Stimulated activated effector memory CD8-positive, alpha-beta T cell treated with anti-CD3 and anti-CD28 coated beads, Interleukin-12 subunit alpha, Interleukin-12 subunit beta, amount 100 ng/mL, for 72 hours (primary cell): ENCODE results near the gene ABCC11.

Experiments used
- ATAC-seq: fragments of 150-1000 bp; cut with Tn5 transposase; 2 replicates; pipeline ENCODE4 v1.10.0; 2021
- DNase-seq, 2 donors: peaks; one replicate each; pipeline ENCODE4 v3.0.0; 2021 to 2022; ENCODE audit warnings: low spot score in 2 of 2
- H3K27ac Mint-ChIP-seq: one replicate; pipeline ENCODE4 v1.8.0; 2022; ENCODE audit warnings: mild to moderate bottlenecking, mixed read lengths
- H3K36me3 Mint-ChIP-seq: one replicate; pipeline ENCODE4 v1.8.0; 2022; ENCODE audit warnings: mild to moderate bottlenecking, mixed read lengths
- H3K4me1 Mint-ChIP-seq: one replicate; pipeline ENCODE4 v1.8.0; 2022; ENCODE audit warnings: mixed read lengths
- H3K4me3 Mint-ChIP-seq: one replicate; pipeline ENCODE4 v1.8.0; 2022; ENCODE audit warnings: mild to moderate bottlenecking, mixed read lengths
- H3K9me3 Mint-ChIP-seq: one replicate; pipeline ENCODE4 v1.8.0; 2022; ENCODE audit warnings: mixed read lengths

The ABCC11 gene

DNA sequence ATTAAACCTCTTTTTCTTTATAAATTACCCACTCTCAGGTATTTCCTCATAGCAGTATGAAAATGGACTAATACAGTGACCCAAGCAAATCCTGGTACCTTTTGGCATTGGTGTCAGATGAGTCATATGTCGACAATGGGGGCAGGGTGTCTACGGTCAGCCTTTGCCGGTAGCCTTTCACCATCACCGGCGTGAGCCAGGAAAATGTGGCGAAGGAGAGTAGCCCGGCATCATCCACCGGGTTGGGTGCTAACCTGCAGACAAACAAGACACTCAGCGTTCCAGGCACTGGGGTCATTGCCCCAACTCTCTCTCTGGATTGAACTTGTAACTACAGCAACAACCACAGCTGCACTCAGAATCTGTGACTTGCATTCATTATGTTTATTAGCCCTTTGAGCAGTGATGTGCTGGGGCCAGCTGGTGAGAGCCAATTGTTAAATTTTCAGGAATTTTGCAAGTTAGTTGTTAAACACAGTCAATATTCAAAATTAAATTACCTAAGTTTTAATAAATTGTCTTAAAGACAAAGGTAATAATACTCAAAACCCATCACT is 103.4 kb downstream of the ABCC11 start:
- H3K9me3 Mint-ChIP-seq = peaks cover 3% of the 10 kb centered on the region
- H3K4me3 Mint-ChIP-seq = no peak overlapping the region
- ATAC-seq (no peak), DNase-seq (no peak)
- H3K4me1 Mint-ChIP-seq = no peaks in the 10 kb centered on the region
- H3K27ac Mint-ChIP-seq = no peak overlapping the region
- no peaks in the 10 kb centered on the region for H3K36me3 Mint-ChIP-seq

DNA sequence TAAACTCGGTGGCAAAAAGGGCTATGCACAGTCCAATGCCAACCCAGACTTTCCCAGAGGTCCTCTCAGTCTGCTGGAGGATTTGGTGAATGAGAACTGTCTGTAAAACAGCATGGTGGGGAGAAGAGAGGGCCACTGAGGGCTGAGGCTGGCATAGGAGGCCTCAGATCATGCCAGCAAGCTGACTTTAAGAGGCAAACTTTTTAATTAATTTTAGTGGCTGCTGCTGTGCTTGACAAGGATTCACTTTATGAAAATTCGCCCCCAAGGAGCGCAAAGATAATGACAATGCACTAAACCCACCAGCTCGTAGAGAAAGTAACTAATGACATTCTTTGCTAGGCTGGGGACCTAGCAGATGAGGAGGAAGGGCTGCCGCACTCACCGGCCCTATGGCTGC is 106.5 kb downstream of the ABCC11 start:
- ATAC-seq = no peak
- Mint-ChIP-seq H3K4me3 (no peak overlapping the region), H3K9me3 (no peaks in the 10 kb centered on the region), H3K36me3 (no peaks in the 10 kb centered on the region), H3K27ac (no peak overlapping the region), H3K4me1 (no peaks in the 10 kb centered on the region)
- no peak for DNase-seq

DNA sequence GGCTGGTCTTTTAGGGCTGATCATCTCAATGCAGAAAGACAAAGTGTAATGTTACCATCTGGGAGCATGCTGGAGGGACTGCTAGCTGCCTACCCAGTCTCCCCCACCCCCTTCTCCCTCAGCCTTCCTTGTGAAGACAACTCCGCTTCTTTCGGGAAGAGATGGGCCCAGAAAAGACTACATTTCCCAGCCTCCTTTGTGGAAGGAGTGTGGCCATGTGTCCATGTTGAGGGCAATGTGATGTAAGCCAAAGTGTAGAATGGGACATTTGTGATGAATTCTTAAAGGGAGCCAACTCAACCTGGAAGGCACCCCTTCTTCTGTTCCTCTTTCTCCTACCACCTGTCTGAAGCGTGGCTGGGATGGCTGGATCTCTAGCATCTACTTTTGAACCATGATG is 107.8 kb downstream of the ABCC11 start:
- H3K4me1 Mint-ChIP-seq = no peaks in the 10 kb centered on the region
- DNase-seq = no peak
- H3K36me3 Mint-ChIP-seq = no peaks in the 10 kb centered on the region
- ATAC-seq = no peak
- no peak overlapping the region for H3K27ac Mint-ChIP-seq
- H3K4me3 Mint-ChIP-seq = no peak overlapping the region
- no peaks in the 10 kb centered on the region for H3K9me3 Mint-ChIP-seq

DNA sequence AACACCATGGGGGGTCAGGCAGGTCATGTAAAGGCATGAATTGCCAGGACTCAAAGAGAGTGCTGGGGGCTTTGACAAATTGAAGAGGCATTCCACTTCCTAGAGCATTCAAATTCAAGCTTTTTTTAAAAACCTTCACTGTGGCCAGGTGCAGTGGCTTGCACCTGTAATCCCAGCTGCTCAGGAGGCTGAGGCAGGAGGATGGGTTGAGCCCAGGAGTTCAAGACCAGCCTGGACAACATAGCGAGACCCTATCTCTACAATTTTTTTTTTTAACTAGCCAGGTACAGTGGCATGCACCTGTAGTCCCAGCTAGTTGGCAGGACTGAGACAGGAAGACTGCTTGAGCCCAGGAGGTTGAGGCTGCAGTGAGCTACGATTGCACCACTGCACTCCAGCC is 108.8 kb downstream of the ABCC11 start:
- DNase-seq (no peak), ATAC-seq (no peak)
- H3K27ac Mint-ChIP-seq = no peak overlapping the region
- H3K9me3 Mint-ChIP-seq = no peaks in the 10 kb centered on the region
- no peaks in the 10 kb centered on the region for H3K36me3 Mint-ChIP-seq
- no peak overlapping the region for H3K4me3 Mint-ChIP-seq
- H3K4me1 Mint-ChIP-seq = no peaks in the 10 kb centered on the region

DNA sequence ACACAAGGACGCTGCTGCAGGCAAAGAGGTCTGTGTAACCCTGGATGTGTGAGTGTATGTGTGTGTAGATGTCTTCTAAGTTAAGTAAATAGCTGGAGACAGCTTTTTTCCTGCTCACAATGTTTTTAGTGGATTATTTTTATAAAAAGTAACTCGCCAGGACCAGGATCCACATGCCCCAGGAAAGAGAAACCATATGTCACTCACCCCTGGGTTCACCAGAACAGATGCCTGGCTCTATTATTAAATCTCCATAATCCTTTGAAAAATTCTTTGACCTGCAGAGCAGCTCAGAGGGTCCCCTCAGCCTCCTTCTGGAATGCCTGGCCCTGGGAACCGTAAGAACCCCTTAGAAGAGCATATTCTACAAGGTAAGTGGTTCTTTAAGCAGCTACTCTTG is 109.5 kb downstream of the ABCC11 start:
- no peak overlapping the region for H3K4me3 Mint-ChIP-seq
- DNase-seq (no peak), ATAC-seq (no peak)
- no peaks in the 10 kb centered on the region for H3K4me1 Mint-ChIP-seq
- no peak overlapping the region for H3K27ac Mint-ChIP-seq
- H3K9me3 Mint-ChIP-seq = no peaks in the 10 kb centered on the region
- no peaks in the 10 kb centered on the region for H3K36me3 Mint-ChIP-seq

DNA sequence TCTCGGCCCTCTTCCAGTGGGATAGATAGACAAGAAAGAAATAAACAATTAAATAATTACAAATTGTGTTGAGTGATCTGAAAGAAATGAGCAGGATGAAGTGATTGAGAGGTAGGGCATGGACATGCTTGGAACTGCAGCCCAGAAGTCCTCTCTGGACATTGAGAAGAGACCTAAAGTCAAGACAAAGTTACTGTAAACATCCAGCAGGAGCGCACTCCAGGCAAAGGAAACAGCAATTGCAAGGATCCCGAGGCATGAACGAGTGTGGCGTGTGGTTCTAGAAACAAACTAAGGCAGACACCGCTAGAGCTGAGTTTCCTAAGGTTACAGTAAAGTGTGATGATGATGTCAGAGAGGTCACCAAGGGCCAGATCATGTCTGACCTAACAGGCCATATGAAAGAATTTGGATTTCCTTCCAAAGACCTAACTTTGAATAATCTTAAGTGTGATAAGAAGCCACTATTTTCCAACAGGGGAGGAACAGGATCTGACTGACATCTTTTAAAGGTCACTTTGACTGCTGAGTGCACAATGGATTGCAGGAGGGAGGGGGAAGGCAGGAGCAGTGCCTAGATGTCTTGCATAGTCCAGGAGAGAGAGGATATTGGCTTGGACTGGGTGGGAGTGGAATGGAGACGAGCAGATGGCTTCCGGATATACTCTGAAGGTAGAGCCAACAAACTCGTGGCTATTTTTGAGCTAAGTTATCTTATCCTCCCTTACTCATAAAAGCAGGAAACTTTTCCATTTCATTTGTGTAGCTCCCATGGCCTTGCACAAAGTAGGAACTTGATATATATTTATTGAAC is 110.6 kb downstream of the ABCC11 start:
- H3K9me3 Mint-ChIP-seq = no peaks in the 10 kb centered on the region
- no peak overlapping the region for H3K27ac Mint-ChIP-seq
- ATAC-seq (no peak), DNase-seq (no peak)
- H3K4me1 Mint-ChIP-seq = no peaks in the 10 kb centered on the region
- no peak overlapping the region for H3K4me3 Mint-ChIP-seq
- H3K36me3 Mint-ChIP-seq = no peaks in the 10 kb centered on the region

DNA sequence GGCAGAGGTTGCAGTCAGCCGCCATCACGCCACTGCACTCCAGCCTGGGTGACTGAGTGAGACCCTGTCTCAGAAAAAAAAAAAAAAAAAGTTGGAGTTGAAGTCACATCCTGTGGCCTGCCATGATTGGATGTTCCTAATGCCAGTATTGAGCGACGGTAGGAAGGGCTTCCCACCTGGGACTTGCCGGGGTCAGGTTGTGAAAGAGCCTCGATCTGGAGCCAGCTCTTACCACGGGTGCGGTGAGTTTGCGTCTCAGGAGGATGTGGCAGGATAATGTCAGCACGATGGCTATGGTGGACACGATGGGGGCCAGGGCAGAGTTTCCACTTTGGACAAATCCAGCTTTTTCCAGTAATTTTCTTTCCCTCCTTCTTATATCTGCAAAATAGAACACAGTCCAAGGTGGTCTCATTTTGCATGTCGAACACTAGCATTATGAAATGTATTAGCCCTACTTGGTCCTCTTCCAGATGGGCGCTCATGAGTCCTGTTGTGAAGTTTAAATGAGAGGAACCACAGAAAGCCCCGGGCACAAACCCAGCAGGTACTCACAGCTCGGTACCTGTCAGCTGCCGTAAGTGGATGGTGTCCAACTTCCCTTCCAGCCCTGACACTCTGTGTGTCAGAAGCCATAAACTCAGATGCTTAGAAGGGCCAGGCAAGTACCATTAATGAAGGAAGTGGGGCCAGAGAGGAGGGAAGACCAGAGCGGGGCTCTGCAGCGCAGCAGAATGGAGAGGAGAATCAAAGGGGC is 113.7 kb downstream of the ABCC11 start:
- no peaks in the 10 kb centered on the region for H3K36me3 Mint-ChIP-seq
- ATAC-seq (no peak), DNase-seq (no peak)
- H3K9me3 Mint-ChIP-seq = no peaks in the 10 kb centered on the region
- H3K4me1 Mint-ChIP-seq = no peaks in the 10 kb centered on the region
- H3K4me3 Mint-ChIP-seq = no peak overlapping the region
- no peak overlapping the region for H3K27ac Mint-ChIP-seq

DNA sequence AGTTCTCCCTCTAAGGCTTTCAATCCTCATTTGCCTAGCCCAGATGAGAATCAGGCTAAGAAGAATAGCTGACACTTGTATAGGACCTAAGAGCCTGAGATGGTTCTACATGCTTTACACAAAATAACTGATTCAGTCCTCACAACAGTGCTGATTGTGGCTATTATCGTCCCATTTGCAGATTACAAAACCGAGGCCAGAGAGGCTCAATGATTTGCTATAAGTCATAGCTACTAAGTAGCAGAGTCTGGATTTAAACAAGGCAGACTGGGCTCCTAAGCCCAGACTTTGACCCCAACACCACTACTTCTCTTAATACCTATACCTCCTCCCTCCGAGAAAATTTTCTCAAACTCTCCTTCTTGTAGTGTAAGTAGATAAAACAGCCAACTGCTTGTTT is 114.6 kb downstream of the ABCC11 start:
- Mint-ChIP-seq H3K4me1 (no peaks in the 10 kb centered on the region), H3K4me3 (no peak overlapping the region), H3K9me3 (no peaks in the 10 kb centered on the region), H3K36me3 (no peaks in the 10 kb centered on the region), H3K27ac (no peak overlapping the region)
- ATAC-seq = no peak
- no peak for DNase-seq

DNA sequence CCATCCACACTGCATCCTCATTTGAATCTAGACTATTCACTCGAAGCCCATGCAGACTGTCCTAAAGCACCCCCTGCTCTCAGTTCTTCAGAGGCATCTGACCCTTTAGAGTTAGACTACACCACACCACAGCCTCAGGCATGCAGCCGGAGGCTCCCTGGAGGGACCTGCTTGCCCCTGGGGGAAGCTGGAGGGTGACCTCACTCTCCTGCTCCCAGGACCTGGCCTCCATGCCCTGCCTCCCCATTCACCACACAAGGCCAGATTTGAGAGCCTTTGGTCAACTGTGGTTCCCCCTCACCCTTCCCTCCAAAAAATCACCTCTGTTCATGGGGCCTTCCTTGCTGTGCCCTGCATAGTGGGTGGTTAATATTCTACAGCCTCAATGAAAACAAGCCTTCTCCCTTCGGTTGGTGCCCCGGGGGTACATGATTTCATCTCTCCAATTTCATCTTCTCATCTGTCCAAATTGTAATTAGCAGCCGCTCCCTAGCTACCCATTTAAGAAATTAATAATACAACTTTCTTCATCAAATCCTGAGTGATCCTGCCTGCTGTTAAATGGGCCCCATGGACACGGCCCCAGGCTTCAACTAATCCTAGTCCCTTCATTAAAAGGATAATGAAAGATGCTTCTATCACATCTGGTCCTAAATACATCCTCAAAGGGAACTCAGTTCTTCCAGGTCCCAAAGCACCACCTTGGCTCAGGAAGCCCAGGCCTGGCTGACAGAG is 116.0 kb downstream of the ABCC11 start:
- Mint-ChIP-seq H3K4me1 (no peaks in the 10 kb centered on the region), H3K36me3 (no peaks in the 10 kb centered on the region), H3K9me3 (no peaks in the 10 kb centered on the region), H3K27ac (no peak overlapping the region), H3K4me3 (no peak overlapping the region)
- DNase-seq = no peak
- ATAC-seq = no peak

DNA sequence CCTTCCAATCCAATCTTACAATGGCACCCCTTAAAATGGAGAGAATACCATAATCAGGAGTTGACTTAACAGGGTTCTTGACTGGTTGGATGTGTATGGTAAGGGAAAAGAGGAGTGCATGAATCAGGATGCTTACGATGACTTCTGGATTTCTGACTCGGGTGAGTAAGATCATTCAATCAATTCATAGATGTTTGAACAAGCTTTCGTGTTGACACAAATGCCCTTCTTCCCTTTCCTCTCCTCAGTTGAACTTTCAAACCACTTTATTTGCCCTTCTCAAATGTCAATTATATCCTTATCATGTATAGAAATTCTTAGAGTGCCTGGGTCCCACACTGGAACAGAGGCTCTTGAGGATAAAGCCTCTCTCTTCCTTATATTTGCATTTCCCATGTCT is 117.4 kb downstream of the ABCC11 start:
- no peaks in the 10 kb centered on the region for H3K36me3 Mint-ChIP-seq
- DNase-seq = no peak
- no peaks in the 10 kb centered on the region for H3K9me3 Mint-ChIP-seq
- no peaks in the 10 kb centered on the region for H3K4me1 Mint-ChIP-seq
- no peak overlapping the region for H3K27ac Mint-ChIP-seq
- no peak overlapping the region for H3K4me3 Mint-ChIP-seq
- ATAC-seq = no peak

DNA sequence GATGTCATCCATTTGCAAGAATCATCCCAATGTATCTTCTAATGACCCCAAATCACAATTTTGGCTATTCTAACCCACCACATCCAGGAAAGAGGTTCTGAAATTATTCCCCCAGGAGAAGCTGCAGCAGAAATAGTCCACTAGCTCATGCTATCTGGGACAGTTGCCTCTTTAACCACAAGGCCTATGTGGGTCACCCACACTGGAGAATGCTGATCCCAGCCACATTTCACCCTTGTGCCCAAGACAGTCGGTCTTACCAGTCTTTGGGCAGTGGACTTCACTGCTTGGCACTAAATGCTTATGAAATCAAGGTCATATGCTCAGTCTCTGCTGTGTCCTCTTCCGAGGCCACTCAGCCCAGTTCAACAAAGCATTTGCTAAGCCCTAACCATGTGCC is 118.6 kb downstream of the ABCC11 start:
- H3K4me1 Mint-ChIP-seq = no peaks in the 10 kb centered on the region
- H3K4me3 Mint-ChIP-seq = no peak overlapping the region
- DNase-seq = no peak
- H3K36me3 Mint-ChIP-seq = no peaks in the 10 kb centered on the region
- no peaks in the 10 kb centered on the region for H3K9me3 Mint-ChIP-seq
- no peak overlapping the region for H3K27ac Mint-ChIP-seq
- ATAC-seq = no peak

DNA sequence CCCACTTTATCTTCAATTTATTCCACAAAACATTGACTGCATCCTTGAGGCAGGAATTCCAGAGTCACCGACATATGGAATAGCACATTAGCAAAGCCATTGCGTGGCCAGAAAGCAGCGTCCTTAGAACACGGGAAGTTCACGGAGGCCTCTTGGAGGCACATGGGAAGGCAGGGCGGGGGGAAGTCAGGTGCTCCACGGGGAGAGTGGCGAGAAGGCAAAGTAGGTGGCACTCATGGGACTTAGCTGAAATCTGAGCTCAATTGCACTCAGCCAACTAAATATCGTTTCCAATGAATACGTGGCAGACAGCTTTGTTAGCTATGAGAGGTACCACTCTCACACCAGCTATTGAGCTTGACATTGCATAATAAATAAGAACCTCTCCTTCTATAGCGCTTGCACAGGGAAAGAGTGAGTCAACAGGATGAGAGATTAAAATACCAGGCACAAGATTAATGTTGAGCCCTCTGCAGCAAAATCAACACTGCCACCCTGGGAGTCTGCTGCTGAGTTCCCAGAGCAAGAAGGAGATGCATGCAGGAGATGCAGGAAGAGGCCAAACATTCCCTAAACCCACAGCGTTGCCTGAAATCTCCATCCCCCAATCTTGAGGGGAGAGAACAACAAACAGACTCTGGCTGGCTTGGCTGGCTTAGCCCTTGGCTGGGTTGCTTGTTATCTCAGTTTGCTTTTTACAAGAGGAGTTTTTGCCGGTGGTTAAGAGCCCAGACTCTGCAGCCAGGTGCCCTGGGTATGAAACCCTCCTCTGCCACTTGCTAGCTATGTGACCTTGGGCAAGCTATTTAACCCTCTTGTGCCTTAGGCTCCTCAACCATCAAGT is 120.3 kb downstream of the ABCC11 start:
- ATAC-seq (no peak), DNase-seq (no peak)
- Mint-ChIP-seq H3K4me3 (no peak overlapping the region), H3K27ac (no peak overlapping the region), H3K4me1 (peaks cover 8% of the 10 kb centered on the region), H3K9me3 (no peaks in the 10 kb centered on the region), H3K36me3 (no peaks in the 10 kb centered on the region)

DNA sequence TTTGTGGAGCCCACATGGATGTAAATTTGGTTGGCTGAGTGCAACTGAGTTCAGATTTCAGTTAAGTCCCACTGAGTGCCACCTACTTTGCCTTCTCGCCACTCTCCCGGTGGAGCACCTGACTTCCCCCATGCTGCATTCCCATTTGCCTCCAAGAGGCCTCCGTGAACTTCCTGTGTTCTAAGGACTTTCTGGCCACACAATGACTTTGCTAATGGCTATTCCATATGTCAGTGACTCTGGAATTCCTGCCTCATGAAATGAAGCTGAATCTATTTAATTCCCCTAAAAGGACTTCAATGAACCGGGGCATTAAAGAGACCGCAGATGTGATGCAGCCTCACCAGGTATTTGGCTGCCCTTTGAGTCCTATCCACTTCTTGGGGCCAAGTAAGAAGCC is 121.5 kb downstream of the ABCC11 start:
- no peak overlapping the region for H3K27ac Mint-ChIP-seq
- ATAC-seq = no peak
- no peak for DNase-seq
- H3K4me3 Mint-ChIP-seq = no peak overlapping the region
- peaks cover 8% of the 10 kb centered on the region for H3K4me1 Mint-ChIP-seq
- H3K9me3 Mint-ChIP-seq = no peaks in the 10 kb centered on the region
- H3K36me3 Mint-ChIP-seq = no peaks in the 10 kb centered on the region

DNA sequence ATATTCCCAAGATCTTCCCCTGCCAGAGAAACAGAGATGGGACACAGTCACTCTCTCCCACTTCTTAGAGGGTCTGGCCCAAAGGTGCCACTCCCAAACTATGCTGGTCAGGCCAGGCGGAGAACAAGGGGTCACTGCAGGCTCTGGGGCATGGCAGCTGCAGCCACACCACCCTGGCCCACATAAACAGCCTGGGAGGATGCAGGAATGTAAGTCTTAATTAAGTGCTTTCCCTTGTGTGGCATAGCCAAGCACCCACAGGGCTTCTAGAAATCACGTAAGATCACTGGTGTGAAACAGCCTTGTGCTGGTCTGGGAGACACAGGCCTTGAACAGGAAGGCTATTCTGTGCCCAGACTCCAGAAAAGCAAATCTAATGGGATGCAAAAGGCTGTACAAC is 123.1 kb downstream of the ABCC11 start:
- no peaks in the 10 kb centered on the region for H3K9me3 Mint-ChIP-seq
- H3K4me1 Mint-ChIP-seq = peaks cover 8% of the 10 kb centered on the region
- DNase-seq (no peak), ATAC-seq (no peak)
- H3K27ac Mint-ChIP-seq = no peak overlapping the region
- H3K36me3 Mint-ChIP-seq = no peaks in the 10 kb centered on the region
- no peak overlapping the region for H3K4me3 Mint-ChIP-seq
